AG20443 (cell line): ENCODE measurements around the gene ADAMTS18.
"Not testable (repeated sequence)": the region's sequence is repeated elsewhere in the genome, so short reads cannot be mapped to it uniquely, and the experiment has no call there.

Source experiments
- DNase-seq: peaks from one replicate; pipeline ENCODE4 v3.0.0; 2012; ENCODE audit warnings: low spot score, mixed read lengths

Gene ADAMTS18

GRCh38 chr16:77279316-77279715 lies 155.5 kb downstream of the ADAMTS18 start:
- not testable (repeated sequence) for DNase-seq

GRCh38 chr16:77277571-77277970 lies 157.3 kb downstream of the ADAMTS18 start:
- no peak for DNase-seq

GRCh38 chr16:77277141-77277540 lies 157.7 kb downstream of the ADAMTS18 start:
- DNase-seq = no peak

GRCh38 chr16:77276661-77277060 lies 158.2 kb downstream of the ADAMTS18 start:
- no peak for DNase-seq

GRCh38 chr16:77275303-77275702 lies 159.5 kb downstream of the ADAMTS18 start:
- not testable (repeated sequence) for DNase-seq

- DNase-seq = no peak
Measured at GRCh38 chr16:77273815-77274214, 161.0 kb downstream of the ADAMTS18 start.

GRCh38 chr16:77271532-77272426 lies 163.1 kb downstream of the ADAMTS18 start:
- DNase-seq = no peak

- not testable (repeated sequence) for DNase-seq
Measured at GRCh38 chr16:77266185-77266584, 168.6 kb downstream of the ADAMTS18 start.

- DNase-seq = no peak
Measured at GRCh38 chr16:77262971-77263370, 171.9 kb downstream of the ADAMTS18 start.

GRCh38 chr16:77250400-77250799 lies 184.4 kb downstream of the ADAMTS18 start:
- DNase-seq = no peak

GRCh38 chr16:77246150-77246549 lies 188.7 kb downstream of the ADAMTS18 start:
- no peak for DNase-seq

GRCh38 chr16:77242471-77242870 lies 192.4 kb downstream of the ADAMTS18 start:
- DNase-seq = not testable (repeated sequence)

GRCh38 chr16:77238593-77238992 lies 196.2 kb downstream of the ADAMTS18 start:
- DNase-seq = no peak

GRCh38 chr16:77236063-77236511 lies 198.7 kb downstream of the ADAMTS18 start:
- peak; percentile 93 for DNase-seq

GRCh38 chr16:77234611-77235010 lies 200.2 kb downstream of the ADAMTS18 start:
- no peak for DNase-seq

- no peak for DNase-seq
Measured at GRCh38 chr16:77233799-77234519, 200.9 kb downstream of the ADAMTS18 start.
